COLO829 (cell line): Measurements from ENCODE around the gene BEX3.
"Not testable (repeated sequence)": the region's sequence is repeated elsewhere in the genome, so short reads cannot be mapped to it uniquely, and the experiment has no call there.

Experiments used
- DNase-seq: peaks from one replicate; pipeline ENCODE4 v3.0.0; 2012; ENCODE audit warnings: low spot score

The BEX3 gene

GRCh38 chrX:103376118-103376978, at the start of gene BEX3:
Gene BEX3, plus strand, starts transcription at chrX:103376538. Its CDS starts 984 bp downstream, at chrX:103377522.
- peak; percentile 36 for DNase-seq

- no peak for DNase-seq
Measured at GRCh38 chrX:103329991-103330390, 46.3 kb upstream of the BEX3 start, which contains the start of gene TCEAL7. Gene TCEAL7, plus strand, starts transcription at chrX:103330239. Its CDS starts 1,165 bp downstream, at chrX:103331404.

- no peak for DNase-seq
Measured at GRCh38 chrX:103330681-103331288, 45.6 kb upstream of the BEX3 start.

GRCh38 chrX:103338663-103339062, 37.7 kb upstream of the BEX3 start:
- DNase-seq: peak; percentile 19

GRCh38 chrX:103343105-103343504, 33.2 kb upstream of the BEX3 start:
- DNase-seq: peak; percentile 22

GRCh38 chrX:103344606-103345005, 31.7 kb upstream of the BEX3 start:
- no peak for DNase-seq

GRCh38 chrX:103347682-103348397, 28.5 kb upstream of the BEX3 start:
- DNase-seq: no peak

GRCh38 chrX:103356130-103356798, 20.1 kb upstream of the BEX3 start, which contains the start of gene TCEAL9:
Gene TCEAL9, plus strand, starts transcription at chrX:103356506. Its CDS starts 1,179 bp downstream, at chrX:103357685.
- DNase-seq: peak; percentile 40

- DNase-seq: no peak
Measured at GRCh38 chrX:103356858-103357257, 19.5 kb upstream of the BEX3 start.

GRCh38 chrX:103357871-103358270, 18.5 kb upstream of the BEX3 start:
- no peak for DNase-seq

- DNase-seq: not testable (repeated sequence)
Measured at GRCh38 chrX:103359605-103360004, 16.7 kb upstream of the BEX3 start.

- DNase-seq: no peak
Measured at GRCh38 chrX:103360092-103360491, 16.2 kb upstream of the BEX3 start.

- no peak for DNase-seq
Measured at GRCh38 chrX:103360916-103361315, 15.4 kb upstream of the BEX3 start.

GRCh38 chrX:103361798-103362197, 14.5 kb upstream of the BEX3 start:
- DNase-seq: no peak

GRCh38 chrX:103362474-103362873, 13.9 kb upstream of the BEX3 start:
- DNase-seq: peak; percentile 26

- DNase-seq: no peak
Measured at GRCh38 chrX:103363046-103363445, 13.3 kb upstream of the BEX3 start.

- no peak for DNase-seq
Measured at GRCh38 chrX:103367502-103367901, 8.8 kb upstream of the BEX3 start.

- no peak for DNase-seq
Measured at GRCh38 chrX:103369479-103369878, 6.9 kb upstream of the BEX3 start.

GRCh38 chrX:103372886-103373285, 3.5 kb upstream of the BEX3 start:
- DNase-seq: no peak

GRCh38 chrX:103373581-103373980, 2.8 kb upstream of the BEX3 start:
- DNase-seq: no peak

GRCh38 chrX:103376979-103377324, 614 bp downstream of the BEX3 start:
- DNase-seq: peak; percentile 23

- no peak for DNase-seq
Measured at GRCh38 chrX:103378990-103379389, 2.7 kb downstream of the BEX3 start.
